ENCODE data around the gene TEX48.

Gene TEX48

DNA sequence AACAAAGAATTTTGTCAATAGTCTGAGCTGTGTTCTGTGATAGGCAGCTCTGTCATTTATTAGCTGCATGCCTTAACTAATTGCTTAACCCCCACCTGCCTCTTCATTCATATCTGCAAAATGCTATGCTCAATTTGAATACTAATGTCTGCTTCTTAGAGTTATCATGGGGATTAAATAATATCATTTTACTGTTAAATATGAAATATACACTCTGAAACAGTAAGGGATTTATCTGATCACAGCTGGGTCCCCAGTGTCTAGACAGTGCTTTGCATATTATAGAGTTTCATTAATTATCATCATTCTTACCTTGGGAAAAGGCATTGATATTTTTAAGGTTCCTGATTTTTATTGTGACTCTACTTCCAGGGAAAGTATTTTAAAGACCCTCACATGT, 12.0 kb downstream of the TEX48 start:
- no peaks in the 10 kb centered on the region for H3K79me2 ChIP-seq (ENCODE audit: insufficient read depth, low read length)
- no peak overlapping the region for H3K4me2 ChIP-seq (ENCODE audit: low read depth, low read length, poor library complexity, severe bottlenecking)
- H3F3A ChIP-seq (ENCODE audit: insufficient read depth) = no peaks in the 10 kb centered on the region
- no peak overlapping the region for H3K27ac ChIP-seq (ENCODE audit: low read depth, low read length)
- H3K9me2 ChIP-seq (replicated peaks; ENCODE audit: insufficient read depth, low read length) = no peaks in the 10 kb centered on the region
- no peaks in the 10 kb centered on the region for H3K36me3 ChIP-seq (ENCODE audit: low read length)
- H2AFZ ChIP-seq (ENCODE audit: low read depth, low read length, severe bottlenecking) = no peak overlapping the region
- H3K4me3 ChIP-seq (ENCODE audit: insufficient read depth, low read length, poor library complexity, severe bottlenecking) = no peak overlapping the region
- H3K27me3 ChIP-seq (ENCODE audit: low read length) = no peaks in the 10 kb centered on the region
- no peaks in the 10 kb centered on the region for H4K20me1 ChIP-seq (ENCODE audit: low read depth, low read length)
- H3K9ac ChIP-seq (ENCODE audit: low read length) = no peak overlapping the region
- H3K9me3 ChIP-seq (ENCODE audit: insufficient read depth, low read length) = no peaks in the 10 kb centered on the region
- TF ChIP-seq, protein P1, sequence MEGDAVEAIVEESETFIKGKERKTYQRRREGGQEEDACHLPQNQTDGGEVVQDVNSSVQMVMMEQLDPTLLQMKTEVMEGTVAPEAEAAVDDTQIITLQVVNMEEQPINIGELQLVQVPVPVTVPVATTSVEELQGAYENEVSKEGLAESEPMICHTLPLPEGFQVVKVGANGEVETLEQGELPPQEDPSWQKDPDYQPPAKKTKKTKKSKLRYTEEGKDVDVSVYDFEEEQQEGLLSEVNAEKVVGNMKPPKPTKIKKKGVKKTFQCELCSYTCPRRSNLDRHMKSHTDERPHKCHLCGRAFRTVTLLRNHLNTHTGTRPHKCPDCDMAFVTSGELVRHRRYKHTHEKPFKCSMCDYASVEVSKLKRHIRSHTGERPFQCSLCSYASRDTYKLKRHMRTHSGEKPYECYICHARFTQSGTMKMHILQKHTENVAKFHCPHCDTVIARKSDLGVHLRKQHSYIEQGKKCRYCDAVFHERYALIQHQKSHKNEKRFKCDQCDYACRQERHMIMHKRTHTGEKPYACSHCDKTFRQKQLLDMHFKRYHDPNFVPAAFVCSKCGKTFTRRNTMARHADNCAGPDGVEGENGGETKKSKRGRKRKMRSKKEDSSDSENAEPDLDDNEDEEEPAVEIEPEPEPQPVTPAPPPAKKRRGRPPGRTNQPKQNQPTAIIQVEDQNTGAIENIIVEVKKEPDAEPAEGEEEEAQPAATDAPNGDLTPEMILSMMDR (IDR thresholded peaks at IDR 0.05; ENCODE audit: insufficient read depth, low read length, poor library complexity, severe bottlenecking) = no peak
- no peak for TF ChIP-seq EZH2phosphoT487 (conservative IDR thresholded peaks at IDR 0.05; ENCODE audit: low read length)

- no peak overlapping the region for H3K4me2 ChIP-seq (ENCODE audit: low read depth, low read length, poor library complexity, severe bottlenecking)
- no peaks in the 10 kb centered on the region for H3K9me2 ChIP-seq (replicated peaks; ENCODE audit: insufficient read depth, low read length)
- no peaks in the 10 kb centered on the region for H3F3A ChIP-seq (ENCODE audit: insufficient read depth)
- H3K36me3 ChIP-seq (ENCODE audit: low read length) = no peaks in the 10 kb centered on the region
- no peaks in the 10 kb centered on the region for H3K79me2 ChIP-seq (ENCODE audit: insufficient read depth, low read length)
- H3K9me3 ChIP-seq (ENCODE audit: insufficient read depth, low read length) = no peaks in the 10 kb centered on the region
- H3K27ac ChIP-seq (ENCODE audit: low read depth, low read length) = no peak overlapping the region
- H3K27me3 ChIP-seq (ENCODE audit: low read length) = no peaks in the 10 kb centered on the region
- H3K9ac ChIP-seq (ENCODE audit: low read length) = no peak overlapping the region
- H4K20me1 ChIP-seq (ENCODE audit: low read depth, low read length) = no peaks in the 10 kb centered on the region
- H3K4me3 ChIP-seq (ENCODE audit: insufficient read depth, low read length, poor library complexity, severe bottlenecking) = no peak overlapping the region
- H2AFZ ChIP-seq (ENCODE audit: low read depth, low read length, severe bottlenecking) = no peak overlapping the region
- TF ChIP-seq, protein P1 (IDR thresholded peaks at IDR 0.05; ENCODE audit: insufficient read depth, low read length, poor library complexity, severe bottlenecking) = no peak
- no peak for TF ChIP-seq EZH2phosphoT487 (conservative IDR thresholded peaks at IDR 0.05; ENCODE audit: low read length)
Observed at GRCh38 chr9:114668146-114668545, 13.8 kb downstream of the TEX48 start.

DNA sequence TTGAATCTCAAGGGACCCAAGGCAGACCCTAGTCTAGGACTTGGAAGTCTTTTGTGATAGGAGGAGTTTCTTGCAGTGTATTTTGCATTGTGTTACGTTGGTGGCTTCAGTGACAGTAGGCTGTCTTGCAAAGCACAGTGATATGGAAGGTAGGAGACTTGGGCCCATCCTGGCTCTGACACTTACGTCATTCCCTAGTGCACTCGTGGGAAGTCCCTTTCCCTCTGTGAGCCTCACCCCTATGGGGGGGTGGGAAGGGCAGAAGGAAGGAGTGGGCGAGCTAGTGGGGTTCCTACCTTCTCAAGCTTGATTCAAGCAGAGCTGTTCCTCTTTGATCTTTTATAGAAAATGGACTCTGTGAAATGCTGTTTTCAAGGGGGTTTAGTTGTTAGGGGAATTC, 15.1 kb downstream of the TEX48 start:
- Histone ChIP-seq H4K20me1 (ENCODE audit: low read depth, low read length) (no peaks in the 10 kb centered on the region), H3K27me3 (ENCODE audit: low read length) (no peaks in the 10 kb centered on the region), H3K9me2 (replicated peaks; ENCODE audit: insufficient read depth, low read length) (no peaks in the 10 kb centered on the region), H3K36me3 (ENCODE audit: low read length) (no peaks in the 10 kb centered on the region), H3K9ac (ENCODE audit: low read length) (no peak overlapping the region), H3K79me2 (ENCODE audit: insufficient read depth, low read length) (no peaks in the 10 kb centered on the region), H3K4me2 (ENCODE audit: low read depth, low read length, poor library complexity, severe bottlenecking) (no peak overlapping the region), H3K27ac (ENCODE audit: low read depth, low read length) (no peak overlapping the region), H3K4me3 (ENCODE audit: insufficient read depth, low read length, poor library complexity, severe bottlenecking) (no peak overlapping the region), H2AFZ (ENCODE audit: low read depth, low read length, severe bottlenecking) (no peak overlapping the region), H3K9me3 (ENCODE audit: insufficient read depth, low read length) (no peaks in the 10 kb centered on the region), H3F3A (ENCODE audit: insufficient read depth) (no peaks in the 10 kb centered on the region)
- TF ChIP-seq, protein P1 (IDR thresholded peaks at IDR 0.05; ENCODE audit: insufficient read depth, low read length, poor library complexity, severe bottlenecking) = no peak
- TF ChIP-seq EZH2phosphoT487 (conservative IDR thresholded peaks at IDR 0.05; ENCODE audit: low read length) = no peak

All from SU-DHL-6 (cell line).